ENCODE data around the gene SULT1C2.
"Not testable (repeated sequence)": the region's sequence is repeated elsewhere in the genome, so short reads cannot be mapped to it uniquely, and the experiment has no call there.

SULT1C2 gene

DNA sequence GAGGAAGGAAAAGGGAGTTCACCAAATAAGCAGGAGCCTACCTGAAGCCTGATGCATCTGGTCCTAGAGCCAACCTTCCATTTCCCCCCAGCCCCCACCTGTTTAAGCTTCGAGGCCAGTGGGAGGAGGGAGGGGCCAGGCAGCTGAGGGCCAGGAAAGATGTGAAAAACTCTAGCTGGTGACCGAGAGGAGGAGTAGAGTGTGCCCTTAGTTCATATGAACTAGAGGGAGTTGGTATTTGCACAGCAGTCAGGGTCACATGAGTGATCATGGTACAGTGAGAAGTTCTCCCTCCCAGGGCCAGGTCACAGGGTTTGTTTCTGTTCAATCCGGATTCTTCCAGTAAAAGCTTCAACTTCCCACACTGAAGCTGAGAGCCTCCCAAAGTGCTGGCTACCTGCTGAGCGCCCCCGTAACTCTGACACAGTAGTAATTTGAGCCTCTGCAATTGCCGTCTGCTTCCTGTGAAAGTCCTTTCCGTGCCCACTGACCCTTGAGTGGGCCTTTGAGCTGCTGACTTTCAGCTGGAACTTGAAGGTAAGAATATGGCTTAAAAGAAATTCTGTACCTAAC is at the start of gene SULT1C2:
Gene SULT1C2 (plus strand): TSS at position 362 of the 573 bp plus-strand sequence. CDS start 4,773 bp downstream, outside the sequence.
- FAIRE-seq = no peak

DNA sequence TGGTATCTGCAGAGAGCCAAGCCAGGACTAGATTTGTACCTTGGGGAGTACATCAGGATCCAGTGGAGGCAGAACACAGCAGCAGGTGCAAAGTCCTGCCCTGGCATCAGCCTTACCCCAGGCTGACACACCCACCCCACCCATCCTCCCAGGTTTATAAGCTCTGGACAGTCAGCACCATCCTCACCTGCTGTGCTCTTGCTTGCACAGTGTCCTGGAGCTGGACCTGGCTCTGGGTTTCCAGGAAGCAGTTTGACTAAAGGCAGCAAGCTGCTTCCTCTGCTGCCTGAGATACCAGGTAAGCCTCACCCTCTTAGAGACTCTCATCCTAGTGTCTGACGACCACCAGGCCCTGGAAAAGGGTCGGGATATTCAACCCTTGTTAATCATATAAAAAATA is 48.9 kb upstream of the SULT1C2 start, which contains the start of gene SULT1C3:
Gene SULT1C3 (plus strand): TSS at position 183 of the 400 bp plus-strand sequence. CDS start 7,227 bp downstream, outside the sequence.
- FAIRE-seq = no peak

DNA sequence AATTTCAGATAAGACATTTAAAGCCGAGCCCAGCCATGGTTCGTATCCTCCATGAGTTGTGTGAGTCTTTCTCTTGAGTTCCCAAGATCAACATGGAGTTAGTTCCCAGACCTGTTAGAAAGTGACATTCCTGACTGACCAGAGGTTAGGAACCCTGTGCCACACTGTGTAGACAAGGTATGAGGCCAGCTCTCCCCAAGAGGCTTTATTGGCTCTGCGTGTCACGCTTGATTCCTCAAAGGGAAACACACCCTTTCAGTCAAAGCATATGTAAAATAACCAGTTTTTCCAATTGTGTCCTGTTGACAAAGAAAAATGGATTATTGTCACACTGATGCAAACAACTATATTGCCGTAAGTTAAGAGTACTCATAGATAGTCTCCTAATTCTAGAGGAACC is 47.7 kb upstream of the SULT1C2 start:
- FAIRE-seq = no peak

DNA sequence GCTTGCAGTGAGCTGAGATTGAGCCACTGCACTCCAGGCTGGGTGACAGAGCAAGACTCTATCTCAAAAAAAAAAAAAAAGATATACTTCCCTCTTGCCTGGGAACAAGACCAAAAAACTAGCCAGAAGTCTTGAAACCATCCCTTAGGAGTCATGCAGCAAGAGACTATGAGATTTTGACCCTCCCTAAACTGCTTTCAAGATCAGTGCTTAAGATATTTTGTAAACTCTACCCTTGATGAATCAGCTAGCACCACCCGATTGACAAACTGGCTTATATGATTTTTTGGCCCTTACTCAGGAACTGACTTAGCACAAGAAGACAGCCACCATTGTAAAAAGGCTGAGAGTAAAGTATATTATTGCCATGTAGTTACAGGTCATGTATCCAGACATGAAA is 45.1 kb upstream of the SULT1C2 start:
- no peak for FAIRE-seq

DNA sequence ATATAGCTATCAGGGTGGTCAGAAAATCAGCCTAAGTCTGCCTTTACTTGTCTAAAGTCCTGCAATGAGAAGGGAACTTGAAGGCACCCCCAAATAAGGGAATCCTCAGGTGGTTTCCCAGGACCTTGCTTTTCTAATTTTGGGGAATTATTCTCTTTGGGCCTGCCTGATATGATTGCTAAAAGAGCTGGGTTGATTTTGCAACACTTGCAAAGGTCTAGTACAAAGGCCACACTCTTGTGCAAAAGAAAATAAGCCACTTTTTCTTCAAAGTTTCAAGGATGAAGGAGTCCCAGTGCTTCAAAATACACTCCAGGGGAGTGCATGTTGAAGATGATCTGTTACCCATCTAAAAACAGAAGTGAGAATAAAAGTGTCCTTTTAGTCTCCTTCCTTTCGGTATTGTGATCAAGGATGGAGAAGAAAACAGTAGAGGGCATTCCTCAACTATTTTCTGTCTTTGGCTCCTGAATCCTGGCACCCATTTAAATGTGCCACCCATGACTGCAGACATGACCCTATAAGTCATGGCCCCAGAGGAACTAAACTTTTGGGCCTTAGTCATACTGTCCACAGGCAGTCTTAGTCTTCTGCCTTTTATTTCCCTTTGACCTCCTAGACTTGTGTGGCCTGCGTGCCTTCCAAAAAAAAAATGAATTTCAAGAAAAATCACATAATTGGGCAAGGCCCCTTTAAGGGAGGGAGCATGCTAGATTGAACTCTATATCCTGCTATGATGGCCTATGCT is 43.9 kb upstream of the SULT1C2 start:
- no peak for FAIRE-seq

DNA sequence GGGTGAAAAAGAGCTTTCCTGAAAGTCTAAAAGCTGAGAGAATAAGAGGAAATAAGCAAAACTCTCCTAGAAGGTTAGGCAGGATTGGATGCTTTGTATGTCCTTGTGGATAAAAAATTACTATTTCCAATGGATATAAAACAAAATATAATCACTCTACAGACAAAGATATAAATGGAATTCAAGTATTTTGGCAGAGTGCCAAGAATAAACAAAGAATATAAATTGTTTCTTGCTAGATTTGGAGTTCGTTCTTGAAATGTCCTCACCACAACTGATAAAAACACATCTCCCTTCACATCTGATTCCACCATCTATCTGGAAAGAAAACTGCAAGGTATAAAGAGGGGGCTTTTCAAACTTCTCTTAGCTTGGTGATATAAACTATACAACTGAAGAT is 35.6 kb upstream of the SULT1C2 start:
- FAIRE-seq = no peak

DNA sequence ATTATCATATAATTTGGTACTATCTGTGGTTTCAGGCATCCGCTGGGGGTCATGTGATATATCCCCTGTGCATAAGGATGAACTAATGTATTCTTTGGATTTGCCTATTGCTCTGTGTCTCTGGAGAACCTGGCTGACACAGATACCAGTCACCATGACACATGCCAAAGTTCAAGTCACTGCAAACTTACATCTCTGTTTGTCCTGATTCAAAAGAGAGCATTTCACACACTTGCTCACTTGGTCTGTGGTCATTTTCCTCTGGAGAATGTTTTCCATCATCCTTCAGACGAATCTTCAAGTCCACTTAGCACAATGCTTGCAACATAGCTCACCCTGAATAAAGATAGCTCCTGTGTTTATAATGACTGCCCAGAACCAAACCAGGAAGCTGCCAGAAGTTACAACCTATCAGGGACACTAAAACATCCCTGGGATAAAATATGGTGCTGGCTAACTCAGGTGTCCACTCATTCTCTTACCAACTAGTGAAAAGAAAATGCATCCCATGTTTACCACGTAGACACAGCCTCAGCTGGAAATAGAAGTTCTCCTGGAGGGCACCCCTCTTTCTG is 30.9 kb upstream of the SULT1C2 start:
- FAIRE-seq = no peak

DNA sequence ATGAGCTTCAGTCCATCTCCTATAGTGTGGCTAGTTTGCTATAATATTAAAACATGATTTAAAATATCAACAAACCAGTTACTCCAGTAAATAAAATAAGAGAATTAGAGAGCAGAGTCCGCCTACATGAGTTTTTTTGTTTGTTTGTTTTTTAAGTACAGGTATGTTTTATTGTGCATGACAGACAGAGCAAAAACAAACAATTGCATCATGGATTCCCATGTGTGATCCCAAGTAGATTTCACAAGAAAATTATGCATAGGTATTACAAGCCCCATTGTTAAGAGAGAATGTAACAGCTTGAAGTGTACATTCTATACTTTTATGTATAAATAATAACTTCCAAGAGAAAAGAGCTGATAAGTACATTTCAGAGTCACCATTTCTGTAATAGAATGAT is 27.9 kb upstream of the SULT1C2 start:
- no peak for FAIRE-seq

DNA sequence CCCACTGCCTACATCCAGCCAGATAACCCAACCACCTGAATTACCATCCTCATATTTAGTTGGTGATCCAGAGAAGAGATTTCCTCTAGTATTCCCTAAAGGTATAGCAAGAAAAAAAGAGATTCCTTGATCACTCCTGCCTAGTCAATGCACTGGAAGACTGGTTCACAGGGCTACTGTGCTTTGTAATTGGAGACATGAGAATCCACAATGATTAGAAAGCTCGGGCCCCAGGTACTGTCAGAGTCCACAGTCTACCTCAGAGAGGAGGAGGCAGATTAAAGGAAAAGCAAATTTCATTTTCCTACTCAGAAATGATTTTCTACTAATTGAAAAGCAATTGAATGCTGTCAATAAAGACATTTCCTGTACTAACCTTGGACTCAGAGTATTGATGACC is 26.7 kb upstream of the SULT1C2 start:
- no peak for FAIRE-seq

DNA sequence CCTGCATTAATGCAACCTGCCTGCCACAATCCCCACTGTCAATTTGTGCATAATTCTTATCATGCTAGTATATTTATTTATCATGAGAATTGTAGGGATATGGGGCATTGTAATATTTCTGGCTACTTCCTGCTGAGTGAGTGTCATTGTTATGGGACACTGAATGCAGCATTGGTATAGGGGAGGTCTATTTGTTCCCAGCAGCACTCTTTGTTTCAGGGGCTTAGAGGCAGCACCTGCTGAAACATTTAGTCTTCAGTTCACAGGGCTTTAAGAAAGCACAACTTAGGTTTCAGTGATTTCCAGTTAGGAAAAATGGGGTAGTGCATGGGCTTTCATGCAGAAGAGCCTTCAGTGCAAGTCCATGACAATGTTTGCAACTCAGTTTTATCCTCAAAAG is 25.3 kb upstream of the SULT1C2 start:
- FAIRE-seq = no peak

DNA sequence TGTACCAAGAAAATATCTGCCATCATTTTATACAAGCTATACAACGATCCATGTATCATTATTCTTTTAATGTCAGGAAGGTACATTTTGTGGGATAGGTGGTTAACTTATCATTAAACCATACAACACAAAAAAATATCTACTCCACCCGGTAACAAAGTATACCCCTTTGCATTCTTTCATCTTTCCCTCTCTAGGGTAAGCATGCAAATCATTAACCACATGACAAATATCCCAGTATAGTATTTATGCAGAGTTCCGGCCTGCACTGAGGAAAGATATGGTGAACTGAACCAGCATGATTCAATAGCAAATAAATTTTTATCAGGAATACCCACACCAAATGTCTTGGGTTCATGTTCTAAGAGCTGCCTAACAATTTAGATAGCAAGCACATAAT is 22.5 kb upstream of the SULT1C2 start:
- no peak for FAIRE-seq

DNA sequence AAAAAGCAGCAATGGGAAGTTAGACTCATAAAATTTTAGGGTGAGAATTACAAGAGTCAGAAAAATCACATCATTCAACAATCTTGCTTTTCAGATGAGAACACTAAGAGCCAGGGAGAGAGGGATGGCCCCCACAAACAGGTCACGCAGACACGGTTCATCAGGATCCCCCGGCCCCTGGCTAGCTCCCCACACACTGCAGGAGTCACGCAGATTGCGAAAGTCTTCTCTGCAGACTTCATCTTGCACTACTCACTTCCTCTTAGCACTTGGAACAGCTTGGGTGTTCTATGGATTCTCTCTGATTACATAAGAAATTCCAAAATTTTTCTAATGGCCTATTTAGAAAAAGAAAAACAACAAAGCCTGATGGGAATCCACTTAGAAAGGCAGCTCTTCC is 21.6 kb upstream of the SULT1C2 start:
- FAIRE-seq = no peak

DNA sequence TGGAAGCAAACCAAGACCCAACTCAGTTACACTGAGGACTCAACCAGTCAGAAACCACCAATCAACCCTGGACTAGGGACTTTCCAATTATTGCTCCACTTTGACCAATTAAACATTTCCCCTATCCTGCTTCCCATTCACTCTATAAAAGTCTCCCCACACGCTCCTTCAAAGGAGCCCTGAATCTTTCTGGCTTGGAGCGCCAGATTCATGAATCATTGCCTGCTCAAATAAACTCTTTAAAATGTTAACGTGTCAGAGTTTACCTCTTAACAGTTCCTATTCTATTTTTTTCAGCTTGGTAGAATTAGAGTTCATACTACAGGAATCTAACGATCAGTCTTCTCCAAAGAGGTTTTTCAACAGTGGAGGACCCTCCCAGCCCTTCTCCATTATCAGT is 20.7 kb upstream of the SULT1C2 start:
- no peak for FAIRE-seq

DNA sequence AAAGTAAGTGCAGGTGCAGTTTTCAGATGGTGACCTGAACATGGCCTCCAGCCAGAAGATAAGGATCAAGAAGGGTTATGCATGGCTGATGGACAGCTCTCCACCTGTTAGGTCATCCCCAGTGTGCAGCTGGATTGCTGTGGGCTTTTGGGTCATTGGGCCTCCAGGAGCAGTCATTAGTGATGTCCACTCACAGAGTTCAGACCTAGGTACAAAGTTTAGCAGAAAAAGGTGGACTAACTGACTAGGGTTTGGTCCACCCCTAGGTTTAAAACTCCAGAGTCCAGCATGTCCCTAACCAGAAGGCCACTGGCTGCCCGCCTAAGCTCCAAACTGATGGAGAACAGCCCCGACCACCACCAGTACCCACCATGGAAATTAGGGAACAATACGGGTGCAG is 18.3 kb upstream of the SULT1C2 start:
- FAIRE-seq = no peak

DNA sequence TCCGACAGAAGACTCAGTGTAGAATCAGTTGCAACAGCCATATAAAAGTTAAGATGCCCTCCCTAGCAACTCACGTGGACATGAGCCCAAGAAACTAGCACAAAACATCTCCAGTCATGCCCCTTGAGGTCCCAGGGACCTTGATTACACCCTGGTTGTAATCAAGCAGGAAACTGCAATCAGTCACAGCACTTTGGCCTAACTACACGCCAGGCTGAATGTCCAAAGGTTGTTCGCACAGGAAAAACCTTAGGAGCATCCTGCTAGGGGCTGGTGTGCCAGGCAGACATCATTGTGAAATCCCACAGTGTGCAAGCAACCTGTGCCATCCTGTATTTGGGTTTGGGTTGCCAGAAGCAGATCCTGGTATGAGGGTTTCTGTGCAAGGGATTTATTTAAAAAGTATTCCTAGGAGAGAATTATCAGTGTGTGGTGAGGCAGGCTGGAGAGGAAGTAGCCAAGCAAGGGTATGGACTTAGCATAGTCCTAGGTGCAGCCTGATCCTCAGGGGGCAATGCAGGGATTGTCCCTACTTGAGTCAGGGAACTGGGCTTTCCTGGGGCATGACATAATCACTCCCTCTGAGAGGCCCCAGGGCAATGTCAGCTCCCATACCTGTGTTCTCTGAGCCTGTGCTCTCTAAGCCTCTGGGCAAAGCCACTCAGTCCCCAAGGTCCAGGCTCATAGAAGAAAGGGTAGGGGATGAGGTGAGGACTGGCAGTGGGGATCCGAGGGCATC is 17.8 kb upstream of the SULT1C2 start:
- no peak for FAIRE-seq

DNA sequence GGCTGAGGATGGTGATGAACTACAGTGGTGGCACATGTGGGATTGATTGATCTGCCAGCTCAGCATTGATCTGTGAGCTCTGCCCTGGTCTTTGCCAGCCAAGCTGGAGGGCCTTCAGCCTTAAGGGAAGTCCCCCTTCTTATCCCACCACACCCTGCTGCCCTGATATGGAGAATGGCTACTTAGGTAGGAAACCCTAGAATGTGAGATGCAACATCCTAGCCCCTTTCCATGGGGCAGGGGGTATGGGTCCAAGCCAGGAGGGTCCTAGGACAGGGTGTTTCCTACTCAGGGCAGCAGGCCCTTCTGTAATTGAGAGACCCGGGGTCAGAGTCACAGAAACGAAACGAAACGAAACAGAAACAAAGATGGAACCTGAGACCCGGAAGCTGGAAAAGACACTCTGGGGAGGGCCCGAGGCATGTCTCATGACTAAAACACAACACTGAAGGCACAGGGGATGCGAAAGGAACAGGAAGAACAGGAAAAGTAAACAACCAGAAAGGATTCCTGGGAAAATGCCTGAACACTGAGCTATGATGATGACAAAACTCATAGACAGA is 16.9 kb upstream of the SULT1C2 start:
- FAIRE-seq = no peak

DNA sequence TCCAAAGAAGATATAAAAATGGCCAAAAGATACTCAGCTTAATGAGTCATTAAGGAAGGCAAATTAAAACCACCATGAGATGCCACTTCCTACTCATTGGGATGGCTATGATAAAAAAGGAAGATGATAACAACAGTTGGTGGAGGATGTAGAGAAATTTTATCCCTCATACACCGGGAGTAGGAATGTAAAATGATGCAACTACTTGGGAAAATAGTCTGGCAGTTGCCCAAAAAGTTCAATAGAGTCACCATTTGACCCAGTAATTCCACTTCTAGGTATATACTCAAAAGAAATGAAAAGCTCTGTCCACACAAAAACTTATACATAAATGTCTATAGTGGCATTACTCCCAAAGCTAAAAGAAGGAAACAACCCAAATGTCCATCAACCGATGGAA is 10.1 kb upstream of the SULT1C2 start:
- FAIRE-seq = no peak

DNA sequence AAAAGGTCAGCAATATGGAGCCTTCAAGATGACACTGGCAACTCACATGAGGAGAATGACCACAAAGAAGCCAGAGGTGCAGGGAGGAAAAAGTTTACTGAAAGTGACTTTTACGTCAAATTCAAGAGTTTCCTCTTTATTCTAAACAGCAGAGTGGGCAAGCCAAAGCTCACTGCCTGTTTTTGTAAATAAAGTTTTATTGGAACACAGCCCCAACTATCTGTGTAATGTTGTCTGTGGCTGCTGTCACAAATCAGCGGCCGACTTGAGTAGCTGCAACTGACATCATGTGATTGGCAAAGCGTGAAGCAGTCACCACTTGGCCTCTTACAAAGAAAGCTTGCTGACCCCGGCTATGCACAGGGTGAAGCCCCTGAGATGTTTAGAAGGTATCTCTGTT is 9.2 kb upstream of the SULT1C2 start:
- no peak for FAIRE-seq

DNA sequence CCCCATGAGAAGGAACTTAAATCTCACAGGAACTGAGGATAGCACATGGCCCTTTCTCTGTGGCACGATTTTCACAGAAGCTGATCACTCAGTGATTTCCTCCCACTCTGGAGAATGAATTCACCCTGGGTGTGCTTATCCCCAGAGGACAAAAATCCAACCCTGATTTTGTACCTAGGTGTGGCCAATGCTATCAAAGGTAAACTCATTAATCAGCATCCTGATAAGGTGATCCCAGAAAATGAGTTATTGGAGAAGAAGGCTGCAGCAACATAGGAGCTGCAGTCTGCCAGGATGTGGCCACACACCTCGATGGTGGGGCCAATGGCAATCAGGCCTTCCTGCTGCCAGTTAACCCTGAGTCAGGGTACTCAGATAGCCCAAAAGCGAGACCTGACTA is 8.2 kb upstream of the SULT1C2 start:
- FAIRE-seq = no peak

DNA sequence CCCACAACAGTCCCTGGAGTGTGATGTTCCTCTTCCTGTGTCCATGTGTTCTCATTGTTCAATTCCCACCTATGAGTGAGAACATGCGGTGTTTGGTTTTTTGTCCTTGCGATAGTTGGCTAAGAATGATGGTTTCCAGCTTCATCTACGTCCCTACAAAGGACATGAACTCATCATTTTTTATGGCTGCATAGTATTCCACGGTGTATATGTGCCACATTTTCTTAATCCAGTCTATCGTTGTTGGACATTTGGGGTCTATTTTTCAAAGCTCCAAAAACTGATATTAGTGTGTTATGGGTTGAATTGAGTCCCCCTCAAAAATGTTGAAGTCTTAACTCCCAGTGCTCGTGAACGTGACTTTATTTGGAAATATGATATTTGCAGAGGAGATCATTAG is 4.1 kb upstream of the SULT1C2 start:
- FAIRE-seq = not testable (repeated sequence)

DNA sequence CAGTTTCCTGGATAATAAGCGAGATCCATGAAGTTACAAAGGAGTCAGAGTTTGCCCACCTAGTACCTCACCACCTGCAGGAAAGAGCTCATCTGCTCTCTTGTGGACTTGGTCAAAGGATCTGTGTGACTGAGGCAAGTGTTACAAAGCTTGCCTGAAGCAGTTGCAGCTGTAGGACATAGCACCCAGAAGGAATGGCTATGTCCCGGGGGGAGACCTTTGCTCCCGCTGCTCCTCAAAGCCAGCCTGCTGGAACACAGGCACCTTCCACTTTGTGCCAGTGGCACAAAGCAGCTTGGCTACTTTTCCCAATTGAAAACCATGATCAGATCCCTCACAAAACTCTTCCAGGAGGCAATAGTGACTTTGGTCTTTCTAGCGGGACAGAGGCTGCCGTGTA is 3.1 kb upstream of the SULT1C2 start:
- no peak for FAIRE-seq

DNA sequence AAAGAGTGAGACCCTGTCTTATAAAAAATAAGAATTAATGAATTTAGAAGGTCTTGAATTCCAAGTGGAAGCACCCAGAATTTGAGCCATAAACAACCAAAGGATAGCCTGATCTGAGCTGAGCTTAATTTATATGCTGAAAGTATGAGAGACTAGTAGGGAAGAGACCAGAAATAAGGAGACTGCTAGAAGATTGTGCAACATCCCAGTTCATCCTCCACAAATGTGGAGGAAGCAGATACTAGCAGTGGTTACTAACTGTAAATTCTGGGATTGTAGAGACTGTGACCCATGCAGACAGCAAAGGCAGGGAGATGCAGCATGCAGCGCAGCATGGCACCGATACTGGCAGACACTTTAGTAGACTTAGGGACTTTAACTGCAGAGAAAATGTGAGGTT is 1.5 kb upstream of the SULT1C2 start:
- no peak for FAIRE-seq

DNA sequence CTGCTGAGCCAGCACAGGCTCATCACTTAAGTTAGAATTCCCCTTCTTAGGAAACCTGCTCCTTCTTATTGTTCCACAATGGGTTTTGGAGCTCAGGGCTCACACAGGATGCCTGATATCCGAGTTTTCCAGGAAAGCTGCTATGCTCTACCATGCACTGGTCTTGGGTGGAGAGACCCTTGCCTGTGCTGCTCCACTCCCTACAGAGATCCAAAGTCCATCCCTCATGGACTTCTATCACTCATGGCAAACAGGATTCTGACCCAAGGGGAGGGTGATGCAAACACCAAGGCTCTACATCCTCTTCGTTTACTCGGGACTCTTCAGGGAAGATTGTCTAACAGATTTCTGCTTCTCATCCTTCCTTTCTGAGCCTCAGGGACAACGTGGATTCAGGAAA is 5.2 kb downstream of the SULT1C2 start:
- FAIRE-seq = no peak

All from islet of Langerhans (tissue), 1 donor.